Esophagus muscularis mucosa (tissue), 4 donors: ENCODE results near the gene ANP32A. TPM values are rescaled to one million over a fixed set of nuclear protein-coding genes. Genes with fewer than 3 reads are reported as not detected.
"Not testable (repeated sequence)": the region's sequence is repeated elsewhere in the genome, so short reads cannot be mapped to it uniquely, and the experiment has no call there.

Experiments
- DNase-seq: peaks from one replicate; pipeline ENCODE4 v3.0.0-alpha.2; 2017; ENCODE audit errors: extremely low spot score
- H3K27ac ChIP-seq, 4 donors: fragments of 200-600 bp; sonication (generic); replicated peaks in 1 of 4; 1 replicate in 3 of 4; 2 replicates in 1 of 4; pipeline ENCODE4 v1.5.1; 2016 to 2019; ENCODE audit warnings: mild to moderate bottlenecking in 1 of 4
- H3K27me3 ChIP-seq, 4 donors: fragments of 200-600 bp; sonication (generic); one replicate each; pipeline versions ENCODE4 v1.5.1 to v1.6.0; 2016 to 2019
- H3K36me3 ChIP-seq, 4 donors: fragments of 200-600 bp; sonication (generic); one replicate each; pipeline ENCODE4 v1.5.1; 2016 to 2019
- H3K4me1 ChIP-seq, 4 donors: fragments of 200-600 bp; sonication (generic); one replicate each; pipeline ENCODE4 v1.5.1; 2016 to 2019
- H3K4me3 ChIP-seq, 4 donors: fragments of 200-600 bp; sonication (generic); 1 replicate in 2 of 4; 2 replicates in 2 of 4; pipeline ENCODE4 v1.5.1; 2016 to 2019; ENCODE audit warnings: mild to moderate bottlenecking in 4 of 4, moderate library complexity in 1 of 4
- H3K9me3 ChIP-seq, 4 donors: fragments of 200-600 bp; sonication (generic); 1 replicate in 3 of 4; 2 replicates in 1 of 4; pipeline ENCODE4 v1.5.1; 2016 to 2019
- CTCF ChIP-seq, 3 experiments: fragments of 200-600 bp in 2 of 3; fragments of 450-650 bp in 1 of 3; sonication (generic) in 2 of 3; IDR thresholded peaks; one replicate each; pipeline ENCODE4 v1.5.1; 2017 to 2019; ENCODE audit warnings: antibody characterized with exemption in 3 of 3, mild to moderate bottlenecking in 2 of 3, moderate library complexity in 1 of 3
- EP300 ChIP-seq: sonication (generic); formaldehyde crosslinking; IDR thresholded peaks from one replicate; pipeline ENCODE4 v1.6.1; 2017; ENCODE audit warnings: antibody characterized with exemption
- POLR2A ChIP-seq: fragments of 450-650 bp; IDR thresholded peaks from one replicate; pipeline ENCODE4 v1.6.1; 2017; ENCODE audit warnings: antibody characterized with exemption, moderate library complexity, mild to moderate bottlenecking, low read depth
- POLR2AphosphoS5 ChIP-seq, 2 donors: sonication (generic); formaldehyde crosslinking; IDR thresholded peaks; one replicate each; pipeline ENCODE4 v1.6.1; 2017; ENCODE audit warnings: antibody characterized with exemption in 2 of 2
- WGBS: methylation state at CpG from one replicate; pipeline ENCODE4 v1.1.5; 2018; 5-methylcytosine and 5-hydroxymethylcytosine counted together
- intact Hi-C: fragments of 100-400 bp; cut with DNase I; formaldehyde crosslinking; loops from one replicate; pipeline ENCODE4 v1.15.1; 2023
- total RNA-seq, 4 donors: library from RNA; depleted of rRNA; stranded (reverse); fragments of >200 nt; gene quantifications; one replicate each; pipeline versions ENCODE4 v1.1.0 to v1.2.1, GENCODE V29; 2016

Gene ANP32A
- total RNA-seq, 4 donors from 2014 or later: 35.3 to 64.1 (median 51.1) TPM

DNA sequence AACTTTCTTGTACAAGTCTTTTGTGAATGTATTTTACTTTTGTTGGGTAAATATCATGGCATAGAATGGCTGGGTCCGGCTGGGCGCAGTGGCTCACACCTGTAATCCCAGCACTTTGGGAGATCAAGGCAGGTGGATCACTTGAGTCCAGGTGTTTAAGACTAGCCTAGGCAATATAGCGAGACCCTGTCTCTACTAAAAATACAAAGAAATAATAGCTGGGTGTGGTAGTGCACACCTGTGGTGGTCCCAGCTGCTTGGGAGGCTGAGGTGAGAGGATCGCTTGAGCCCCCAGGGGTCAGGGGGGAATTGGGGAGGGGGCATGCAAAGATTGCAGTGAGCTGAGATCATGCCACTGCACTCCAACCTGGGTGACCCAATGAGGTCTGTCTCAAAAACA is 52.9 kb downstream of the ANP32A start:
- no peak for TF ChIP-seq POLR2A
- TF ChIP-seq POLR2AphosphoS5 (IDR thresholded peaks at IDR 0.05): no peak
- TF ChIP-seq CTCF (IDR thresholded peaks at IDR 0.05): no peak
- TF ChIP-seq EP300: no peak
- Histone ChIP-seq H3K27ac (no peak overlapping the region), H3K27me3 (no peaks in the 10 kb centered on the region), H3K9me3 (no peaks in the 10 kb centered on the region), H3K4me1 (no peaks in the 10 kb centered on the region), H3K36me3 (no peaks in the 10 kb centered on the region), H3K4me3 (no peak overlapping the region)
- DNase-seq: peak; percentile 89
- intact Hi-C loops: no loop called here
- 67% methylated on average over 4 of the region's 4 CpGs for WGBS

- no peaks in the 10 kb centered on the region for H3K9me3 ChIP-seq
- TF ChIP-seq POLR2A: no peak
- no peak for TF ChIP-seq CTCF (IDR thresholded peaks at IDR 0.05)
- TF ChIP-seq POLR2AphosphoS5 (IDR thresholded peaks at IDR 0.05): no peak
- no peak for TF ChIP-seq EP300
- no peaks in the 10 kb centered on the region for H3K4me1 ChIP-seq
- 76% methylated on average over 11 of the region's 11 CpGs for WGBS
- H3K36me3 ChIP-seq: no peaks in the 10 kb centered on the region
- peak; percentile 86 for DNase-seq
- no peak overlapping the region for H3K4me3 ChIP-seq
- no peak overlapping the region for H3K27ac ChIP-seq
- no peaks in the 10 kb centered on the region for H3K27me3 ChIP-seq
- intact Hi-C loops: no loop called here
These were observed 54.9 kb downstream of the ANP32A start for GRCh38 chr15:68765602-68766368.

DNA sequence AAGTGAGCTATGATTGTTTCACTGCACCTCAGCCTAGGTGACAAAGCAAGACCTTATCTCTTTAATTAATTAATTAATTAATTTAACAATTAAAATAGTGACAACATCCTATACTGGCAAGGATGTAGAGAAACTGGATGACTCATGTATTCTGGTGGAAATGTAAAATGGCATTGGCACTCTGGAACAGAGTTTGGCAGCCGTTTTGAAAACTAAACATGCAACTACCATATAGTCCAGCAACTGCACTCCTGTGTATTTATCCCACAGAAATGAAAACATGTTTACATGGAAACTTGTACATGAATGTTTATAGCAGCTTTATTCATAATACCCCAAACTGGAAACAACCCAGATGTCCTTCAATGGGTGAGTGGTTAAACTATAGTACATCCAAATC is 56.6 kb downstream of the ANP32A start:
- Histone ChIP-seq H3K27ac (no peak overlapping the region), H3K36me3 (no peaks in the 10 kb centered on the region), H3K4me3 (no peak overlapping the region), H3K9me3 (no peaks in the 10 kb centered on the region), H3K27me3 (no peaks in the 10 kb centered on the region), H3K4me1 (no peaks in the 10 kb centered on the region)
- intact Hi-C loops: no loop called here
- no peak for DNase-seq
- TF ChIP-seq POLR2A: no peak
- no peak for TF ChIP-seq POLR2AphosphoS5 (IDR thresholded peaks at IDR 0.05)
- no peak for TF ChIP-seq EP300
- no peak for TF ChIP-seq CTCF (IDR thresholded peaks at IDR 0.05)
- WGBS: 54% methylated on average over 1 of the region's 1 CpG

GRCh38 chr15:68763063-68763462 is 57.6 kb downstream of the ANP32A start:
- intact Hi-C loops: no loop called here
- Histone ChIP-seq H3K4me3 (no peak overlapping the region), H3K4me1 (no peaks in the 10 kb centered on the region), H3K27me3 (peaks cover 0 to 4% (median 0%) of the 10 kb centered on the region in 4 donors), H3K36me3 (no peaks in the 10 kb centered on the region), H3K27ac (no peak overlapping the region), H3K9me3 (no peaks in the 10 kb centered on the region)
- peak; percentile 45 for DNase-seq
- 85% methylated on average over 4 of the region's 4 CpGs for WGBS
- no peak for TF ChIP-seq EP300
- no peak for TF ChIP-seq POLR2AphosphoS5 (IDR thresholded peaks at IDR 0.05)
- TF ChIP-seq POLR2A: no peak
- no peak for TF ChIP-seq CTCF (IDR thresholded peaks at IDR 0.05)

GRCh38 chr15:68759982-68760579 is 60.6 kb downstream of the ANP32A start:
- H3K9me3 ChIP-seq: not testable (repeated sequence)

More at GRCh38 chr15:68759982-68760579, 60.6 kb downstream of the ANP32A start:
- H3K4me3 ChIP-seq, DNase-seq, H3K27ac ChIP-seq, H3K36me3 ChIP-seq, H3K4me1 ChIP-seq, H3K27me3 ChIP-seq, intact Hi-C loops: not testable (repeated sequence)
- 100% methylated on average over 1 of the region's 1 CpG for WGBS
